ENCODE data around the gene UPP2. TPM values are rescaled to one million over a fixed set of nuclear protein-coding genes. Genes with fewer than 3 reads are reported as not detected.

The UPP2 gene
- total and polyA plus RNA-seq, 2 donors (not counting 1 experiment from before 2014, with no cell fraction given): not detected

DNA sequence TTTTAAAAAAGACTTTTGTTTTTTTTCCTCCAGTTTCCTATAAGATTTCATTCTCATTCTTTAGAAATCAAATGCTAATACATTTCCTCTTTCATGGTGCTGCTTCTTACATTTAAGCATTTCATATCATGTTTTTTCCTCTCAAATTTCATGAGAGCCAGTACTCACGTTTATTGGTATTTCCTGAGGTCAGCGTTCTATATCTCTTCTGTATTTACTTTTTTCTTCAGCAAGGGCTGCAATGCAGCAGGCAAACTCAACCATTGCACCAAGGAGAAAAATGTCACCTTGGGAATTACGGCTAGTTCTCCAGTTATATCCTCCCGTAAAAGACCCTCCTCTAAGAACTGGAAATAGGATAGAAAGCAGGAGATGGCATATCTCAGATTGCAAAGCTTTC, 32.4 kb downstream of the UPP2 start:
- Histone ChIP-seq H3K79me2 (ENCODE audit: control insufficient read depth, insufficient read depth, low read length) (no peaks in the 10 kb centered on the region), H4K20me1 (ENCODE audit: control insufficient read depth, insufficient read depth, low read length, poor library complexity, severe bottlenecking) (no peaks in the 10 kb centered on the region), H3K36me3 (replicated peaks in 1 of 2; ENCODE audit: control extremely low read depth in 1 of 2, control insufficient read depth in 1 of 2, extremely low read depth in 1 of 2, insufficient read depth in 2 of 2, low read length in 1 of 2) (no peaks in the 10 kb centered on the region), H3K27ac (ENCODE audit: low read length in 2 of 2) (no peak overlapping the region), H3K4me3 (ENCODE audit: control extremely low read depth in 1 of 5, extremely low read depth in 1 of 5, insufficient read depth in 1 of 5, low read depth in 2 of 5, low read length in 4 of 5) (no peak overlapping the region), H3K4me1 (ENCODE audit: control insufficient read depth in 2 of 2, insufficient read depth in 2 of 2, low read length in 2 of 2) (no peaks in the 10 kb centered on the region), H3K9me3 (ENCODE audit: control extremely low read depth in 1 of 3, control insufficient read depth in 2 of 3, insufficient read depth in 1 of 3, low read length in 2 of 3) (no peaks in the 10 kb centered on the region), H3K9ac (ENCODE audit: low read length) (no peak overlapping the region), H2AFZ (ENCODE audit: insufficient read depth, low read depth, low read length, poor library complexity, severe bottlenecking) (no peak overlapping the region), H3K27me3 (replicated peaks in 1 of 4; ENCODE audit: control extremely low read depth in 1 of 4, control insufficient read depth in 3 of 4, insufficient read depth in 4 of 4, low read length in 3 of 4) (no peaks in the 10 kb centered on the region), H3K4me2 (replicated peaks; ENCODE audit: low read depth, low read length, poor library complexity, severe bottlenecking) (no peak overlapping the region)
- TF ChIP-seq EZH2 (IDR thresholded peaks at IDR 0.05; ENCODE audit: borderline replicate concordance, insufficient read depth, low read depth, low read length, poor library complexity, severe bottlenecking): no peak
- TF ChIP-seq, protein P1, sequence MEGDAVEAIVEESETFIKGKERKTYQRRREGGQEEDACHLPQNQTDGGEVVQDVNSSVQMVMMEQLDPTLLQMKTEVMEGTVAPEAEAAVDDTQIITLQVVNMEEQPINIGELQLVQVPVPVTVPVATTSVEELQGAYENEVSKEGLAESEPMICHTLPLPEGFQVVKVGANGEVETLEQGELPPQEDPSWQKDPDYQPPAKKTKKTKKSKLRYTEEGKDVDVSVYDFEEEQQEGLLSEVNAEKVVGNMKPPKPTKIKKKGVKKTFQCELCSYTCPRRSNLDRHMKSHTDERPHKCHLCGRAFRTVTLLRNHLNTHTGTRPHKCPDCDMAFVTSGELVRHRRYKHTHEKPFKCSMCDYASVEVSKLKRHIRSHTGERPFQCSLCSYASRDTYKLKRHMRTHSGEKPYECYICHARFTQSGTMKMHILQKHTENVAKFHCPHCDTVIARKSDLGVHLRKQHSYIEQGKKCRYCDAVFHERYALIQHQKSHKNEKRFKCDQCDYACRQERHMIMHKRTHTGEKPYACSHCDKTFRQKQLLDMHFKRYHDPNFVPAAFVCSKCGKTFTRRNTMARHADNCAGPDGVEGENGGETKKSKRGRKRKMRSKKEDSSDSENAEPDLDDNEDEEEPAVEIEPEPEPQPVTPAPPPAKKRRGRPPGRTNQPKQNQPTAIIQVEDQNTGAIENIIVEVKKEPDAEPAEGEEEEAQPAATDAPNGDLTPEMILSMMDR (IDR thresholded peaks at IDR 0.05): no peak
- CTCF ChIA-PET: no interaction called here
- Mint-ChIP-seq H3K4me3 (no peak overlapping the region), H3K27me3 (peaks cover 12% of the 10 kb centered on the region), H3K9me3 (ENCODE audit: insufficient read depth) (no peaks in the 10 kb centered on the region), H3K27ac (no peak overlapping the region), H3K4me1 (no peaks in the 10 kb centered on the region)
- ATAC-seq (ENCODE audit: low read depth) (no peak), DNase-seq (no peak)
- intact Hi-C loops (cut with micrococcal nuclease): no loop called here
- 75% methylated on average over 2 of the region's 4 CpGs for WGBS (ENCODE audit: insufficient coverage)
- POLR2A ChIA-PET: no interaction called here

GRCh38 chr2:158134655-158135054, 33.0 kb downstream of the UPP2 start:
- Histone ChIP-seq H3K27ac (ENCODE audit: low read length in 2 of 2) (no peak overlapping the region), H3K4me3 (ENCODE audit: control extremely low read depth in 1 of 5, extremely low read depth in 1 of 5, insufficient read depth in 1 of 5, low read depth in 2 of 5, low read length in 4 of 5) (no peak overlapping the region), H3K4me1 (ENCODE audit: control insufficient read depth in 2 of 2, insufficient read depth in 2 of 2, low read length in 2 of 2) (no peaks in the 10 kb centered on the region), H3K27me3 (replicated peaks in 1 of 4; ENCODE audit: control extremely low read depth in 1 of 4, control insufficient read depth in 3 of 4, insufficient read depth in 4 of 4, low read length in 3 of 4) (no peaks in the 10 kb centered on the region), H3K9ac (ENCODE audit: low read length) (no peak overlapping the region), H4K20me1 (ENCODE audit: control insufficient read depth, insufficient read depth, low read length, poor library complexity, severe bottlenecking) (no peaks in the 10 kb centered on the region), H3K79me2 (ENCODE audit: control insufficient read depth, insufficient read depth, low read length) (no peaks in the 10 kb centered on the region), H3K9me3 (ENCODE audit: control extremely low read depth in 1 of 3, control insufficient read depth in 2 of 3, insufficient read depth in 1 of 3, low read length in 2 of 3) (no peaks in the 10 kb centered on the region), H2AFZ (ENCODE audit: insufficient read depth, low read depth, low read length, poor library complexity, severe bottlenecking) (no peak overlapping the region), H3K4me2 (replicated peaks; ENCODE audit: low read depth, low read length, poor library complexity, severe bottlenecking) (no peak overlapping the region), H3K36me3 (replicated peaks in 1 of 2; ENCODE audit: control extremely low read depth in 1 of 2, control insufficient read depth in 1 of 2, extremely low read depth in 1 of 2, insufficient read depth in 2 of 2, low read length in 1 of 2) (no peaks in the 10 kb centered on the region)
- no peaks in the 10 kb centered on the region for H3K4me1 Mint-ChIP-seq
- POLR2A ChIA-PET: no interaction called here
- H3K27ac Mint-ChIP-seq: no peak overlapping the region
- intact Hi-C loops (cut with micrococcal nuclease): no loop called here
- no peak overlapping the region for H3K4me3 Mint-ChIP-seq
- WGBS (ENCODE audit: insufficient coverage): 87% methylated on average over 2 of the region's 6 CpGs
- CTCF ChIA-PET: no interaction called here
- ATAC-seq (ENCODE audit: low read depth) (no peak), DNase-seq (no peak)
- no peaks in the 10 kb centered on the region for H3K9me3 Mint-ChIP-seq (ENCODE audit: insufficient read depth)
- peaks cover 12% of the 10 kb centered on the region for H3K27me3 Mint-ChIP-seq
- TF ChIP-seq, protein P1 (IDR thresholded peaks at IDR 0.05): no peak
- TF ChIP-seq EZH2 (IDR thresholded peaks at IDR 0.05; ENCODE audit: borderline replicate concordance, insufficient read depth, low read depth, low read length, poor library complexity, severe bottlenecking): no peak
